ENCODE data around the gene DRG2.

DNA sequence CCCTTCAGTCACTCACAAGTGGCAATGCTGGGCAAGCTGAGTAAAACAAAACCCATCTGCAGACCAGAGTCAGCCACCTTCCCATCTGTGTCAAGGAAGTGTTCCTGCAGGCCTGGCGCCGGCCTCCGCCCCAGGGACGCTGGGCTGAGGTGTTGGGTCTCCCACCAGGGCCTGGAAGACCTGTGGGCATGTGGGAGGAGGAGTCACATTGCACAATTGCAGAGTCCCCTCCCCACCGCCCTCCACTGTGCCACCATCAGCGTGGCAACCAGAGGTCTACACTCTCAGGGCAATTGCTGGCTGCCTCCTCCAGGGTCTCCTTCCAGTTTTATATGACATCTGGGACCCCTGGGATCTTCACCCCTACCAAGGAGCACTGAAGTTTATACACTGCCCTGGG lies 17.8 kb downstream of the DRG2 start:
- TF ChIP-seq, protein P1, sequence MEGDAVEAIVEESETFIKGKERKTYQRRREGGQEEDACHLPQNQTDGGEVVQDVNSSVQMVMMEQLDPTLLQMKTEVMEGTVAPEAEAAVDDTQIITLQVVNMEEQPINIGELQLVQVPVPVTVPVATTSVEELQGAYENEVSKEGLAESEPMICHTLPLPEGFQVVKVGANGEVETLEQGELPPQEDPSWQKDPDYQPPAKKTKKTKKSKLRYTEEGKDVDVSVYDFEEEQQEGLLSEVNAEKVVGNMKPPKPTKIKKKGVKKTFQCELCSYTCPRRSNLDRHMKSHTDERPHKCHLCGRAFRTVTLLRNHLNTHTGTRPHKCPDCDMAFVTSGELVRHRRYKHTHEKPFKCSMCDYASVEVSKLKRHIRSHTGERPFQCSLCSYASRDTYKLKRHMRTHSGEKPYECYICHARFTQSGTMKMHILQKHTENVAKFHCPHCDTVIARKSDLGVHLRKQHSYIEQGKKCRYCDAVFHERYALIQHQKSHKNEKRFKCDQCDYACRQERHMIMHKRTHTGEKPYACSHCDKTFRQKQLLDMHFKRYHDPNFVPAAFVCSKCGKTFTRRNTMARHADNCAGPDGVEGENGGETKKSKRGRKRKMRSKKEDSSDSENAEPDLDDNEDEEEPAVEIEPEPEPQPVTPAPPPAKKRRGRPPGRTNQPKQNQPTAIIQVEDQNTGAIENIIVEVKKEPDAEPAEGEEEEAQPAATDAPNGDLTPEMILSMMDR (IDR thresholded peaks at IDR 0.05), result no peak
- TF ChIP-seq SREBF2 (IDR thresholded peaks at IDR 0.05) (no peak), CEBPB (IDR thresholded peaks at IDR 0.05) (no peak), EP300 (IDR thresholded peaks at IDR 0.05) (no peak), SMC3 (IDR thresholded peaks at IDR 0.05) (no peak)
- TF ChIP-seq, protein P2, sequence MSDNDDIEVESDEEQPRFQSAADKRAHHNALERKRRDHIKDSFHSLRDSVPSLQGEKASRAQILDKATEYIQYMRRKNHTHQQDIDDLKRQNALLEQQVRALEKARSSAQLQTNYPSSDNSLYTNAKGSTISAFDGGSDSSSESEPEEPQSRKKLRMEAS (IDR thresholded peaks at IDR 0.05), result no peak
